Fibroblast of lung (primary cell): ENCODE measurements around the gene HBG1.
"Not testable (repeated sequence)": the region's sequence is repeated elsewhere in the genome, so short reads cannot be mapped to it uniquely, and the experiment has no call there.

Experiments used
- EZH2 ChIP-seq: IDR thresholded peaks from 2 replicates; pipeline ENCODE4 v1.5.1; 2012; ENCODE audit warnings: low read length, control low read depth, mild to moderate bottlenecking; ENCODE audit errors: missing control alignments
- TF ChIP-seq, protein P1 (sequence below), 2 donors: IDR thresholded peaks in 1 of 2; conservative IDR thresholded peaks in 1 of 2; 1 replicate in 1 of 2; 2 replicates in 1 of 2; pipeline ENCODE4 v1.5.1; 2011 to 2012; ENCODE audit warnings: low read length in 2 of 2, control low read depth in 1 of 2, inconsistent platforms in 1 of 2, low read depth in 1 of 2, mild to moderate bottlenecking in 1 of 2

DNA sequence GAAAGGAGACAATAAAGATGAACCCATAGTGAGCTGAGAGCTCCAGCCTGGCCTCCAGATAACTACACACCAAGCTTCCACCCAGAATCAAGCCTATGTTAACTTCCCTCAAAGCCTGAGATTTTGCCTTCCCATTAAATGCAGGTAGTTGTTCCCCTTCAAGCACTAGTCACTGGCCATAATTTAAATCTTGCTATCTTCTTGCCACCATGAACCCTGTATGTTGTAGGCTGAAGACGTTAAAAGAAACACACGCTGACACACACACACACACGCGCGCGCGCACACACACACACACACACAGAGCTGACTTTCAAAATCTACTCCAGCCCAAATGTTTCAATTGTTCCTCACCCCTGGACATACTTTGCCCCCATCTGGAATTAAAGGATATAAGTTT, 1.2 kb downstream of the HBG1 start:
- TF ChIP-seq, protein P1, sequence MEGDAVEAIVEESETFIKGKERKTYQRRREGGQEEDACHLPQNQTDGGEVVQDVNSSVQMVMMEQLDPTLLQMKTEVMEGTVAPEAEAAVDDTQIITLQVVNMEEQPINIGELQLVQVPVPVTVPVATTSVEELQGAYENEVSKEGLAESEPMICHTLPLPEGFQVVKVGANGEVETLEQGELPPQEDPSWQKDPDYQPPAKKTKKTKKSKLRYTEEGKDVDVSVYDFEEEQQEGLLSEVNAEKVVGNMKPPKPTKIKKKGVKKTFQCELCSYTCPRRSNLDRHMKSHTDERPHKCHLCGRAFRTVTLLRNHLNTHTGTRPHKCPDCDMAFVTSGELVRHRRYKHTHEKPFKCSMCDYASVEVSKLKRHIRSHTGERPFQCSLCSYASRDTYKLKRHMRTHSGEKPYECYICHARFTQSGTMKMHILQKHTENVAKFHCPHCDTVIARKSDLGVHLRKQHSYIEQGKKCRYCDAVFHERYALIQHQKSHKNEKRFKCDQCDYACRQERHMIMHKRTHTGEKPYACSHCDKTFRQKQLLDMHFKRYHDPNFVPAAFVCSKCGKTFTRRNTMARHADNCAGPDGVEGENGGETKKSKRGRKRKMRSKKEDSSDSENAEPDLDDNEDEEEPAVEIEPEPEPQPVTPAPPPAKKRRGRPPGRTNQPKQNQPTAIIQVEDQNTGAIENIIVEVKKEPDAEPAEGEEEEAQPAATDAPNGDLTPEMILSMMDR (conservative IDR thresholded peaks at IDR 0.05 in 1 of 2, IDR thresholded peaks at IDR 0.05 in 1 of 2; ENCODE audit: low read depth in 1 of 2, low read length in 2 of 2): not testable (repeated sequence)
- not testable (repeated sequence) for TF ChIP-seq EZH2
